H1 (cell line): ENCODE data around the gene CPT1A. TPM values are rescaled to one million over a fixed set of nuclear protein-coding genes. Genes with fewer than 3 reads are reported as not detected.

Source experiments
- CTCF ChIA-PET: fragments of 300-600 bp; sonication (Branson Sonifier 250); formaldehyde crosslinking; loops from one replicate; lab custom pipeline; 2021; ENCODE audit not compliant: partially characterized antibody; lab: Charles Lee
- POLR2A ChIA-PET: fragments of 300-600 bp; sonication (Branson Sonifier 250); formaldehyde crosslinking; loops from one replicate; lab custom pipeline; 2021; ENCODE audit warnings: inconsistent platforms; ENCODE audit not compliant: partially characterized antibody; lab: Charles Lee
- DNase-seq, 2 experiments: peaks; one replicate each; pipeline versions ENCODE4 v3.0.0 to v3.0.0-alpha.2; 2010 to 2022; ENCODE audit warnings: low spot score in 2 of 2, low read depth in 1 of 2, mixed read lengths in 1 of 2
- FAIRE-seq: peaks from 2 replicates; lab custom pipeline; 2011; peaks lifted over from hg19 to GRCh38; lab: Jason Lieb, UNC
- H2AFZ ChIP-seq: 2 replicates; pipeline ENCODE4 v1.8.1; 2012; ENCODE audit warnings: low read length, inconsistent platforms
- H2AK5ac ChIP-seq: 2 replicates; pipeline ENCODE4 v1.6.1; 2013; ENCODE audit warnings: low read depth, low read length
- H2BK120ac ChIP-seq: replicated peaks from 2 replicates; pipeline ENCODE3; 2013; ENCODE audit warnings: low read depth, low read length, inconsistent platforms
- H2BK12ac ChIP-seq: 2 replicates; pipeline ENCODE4 v1.6.1; 2013; ENCODE audit warnings: low read depth, low read length
- H2BK15ac ChIP-seq: 2 replicates; pipeline ENCODE4 v1.6.1; 2013; ENCODE audit warnings: low read length
- H2BK20ac ChIP-seq: 2 replicates; pipeline ENCODE4 v1.6.1; 2013; ENCODE audit warnings: low read length
- H2BK5ac ChIP-seq: 2 replicates; pipeline ENCODE4 v1.6.1; 2013; ENCODE audit warnings: low read depth, low read length
- H3K14ac ChIP-seq: 2 replicates; pipeline ENCODE4 v1.6.1; 2013; ENCODE audit warnings: inconsistent platforms; ENCODE audit not compliant: insufficient read length
- H3K18ac ChIP-seq: 2 replicates; pipeline ENCODE4 v1.6.1; 2013; ENCODE audit warnings: low read length; ENCODE audit errors: extremely low read depth
- H3K23ac ChIP-seq: 2 replicates; pipeline ENCODE4 v1.6.1; 2013; ENCODE audit warnings: inconsistent platforms; ENCODE audit not compliant: insufficient read length
- H3K23me2 ChIP-seq: 2 replicates; pipeline ENCODE4 v1.6.1; 2013; ENCODE audit warnings: low read depth, low read length
- H3K27ac ChIP-seq: 2 replicates; pipeline ENCODE4 v1.6.1; 2011; ENCODE audit warnings: low read depth, low read length, inconsistent platforms
- H3K27me3 ChIP-seq, 4 experiments: replicated peaks in 1 of 4; 1 replicate in 1 of 4; 2 replicates in 3 of 4; pipeline versions ENCODE4 v1.6.1 to v1.8.1; 2011 to 2013; ENCODE audit warnings: low read length in 3 of 4, mild to moderate bottlenecking in 3 of 4, inconsistent platforms in 2 of 4, mixed read lengths in 2 of 4, moderate library complexity in 1 of 4; ENCODE audit not compliant: control insufficient read depth in 3 of 4, insufficient read depth in 3 of 4; ENCODE audit errors: extremely low read depth in 1 of 4
- H3K36me3 ChIP-seq, 4 experiments: 2 replicates each; pipeline versions ENCODE4 v1.6.1 to v1.8.1; 2011 to 2013; ENCODE audit warnings: mild to moderate bottlenecking in 4 of 4, low read length in 3 of 4, moderate library complexity in 2 of 4, control low read depth in 1 of 4, inconsistent platforms in 1 of 4; ENCODE audit not compliant: insufficient read depth in 4 of 4, control insufficient read depth in 2 of 4
- H3K4ac ChIP-seq: replicated peaks from 2 replicates; pipeline ENCODE3; 2013; ENCODE audit warnings: low read length, low read depth, mixed read lengths, inconsistent platforms; ENCODE audit not compliant: insufficient read length
- H3K4me1 ChIP-seq, 4 experiments: replicated peaks in 1 of 4; 1 replicate in 1 of 4; 2 replicates in 3 of 4; pipeline versions ENCODE4 v1.6.1 to v1.8.1; 2011 to 2013; ENCODE audit warnings: low read length in 3 of 4, inconsistent platforms in 2 of 4, mixed read lengths in 1 of 4; ENCODE audit not compliant: insufficient read depth in 4 of 4, control insufficient read depth in 3 of 4
- H3K4me2 ChIP-seq, 2 experiments: 2 replicates each; pipeline versions ENCODE4 v1.6.1 to v1.8.1; 2011 to 2013; ENCODE audit warnings: low read depth in 2 of 2, low read length in 2 of 2, control low read depth in 1 of 2, inconsistent platforms in 1 of 2, mild to moderate bottlenecking in 1 of 2; ENCODE audit not compliant: insufficient read depth in 1 of 2
- H3K4me3 ChIP-seq, 4 experiments: fragments of 200-600, 300-600 bp in 1 of 4; sonication (generic), shearing (Covaris generic), sonication (Bioruptor Twin) in 1 of 4; 2 replicates each; pipeline versions ENCODE4 v1.5.1 to v1.8.1; 2011 to 2016; ENCODE audit warnings: low read length in 4 of 4, low read depth in 3 of 4, control low read depth in 2 of 4, inconsistent platforms in 2 of 4, mild to moderate bottlenecking in 2 of 4, mixed read lengths in 1 of 4, moderate library complexity in 1 of 4; ENCODE audit not compliant: insufficient read depth in 2 of 4; ENCODE audit errors: extremely low read depth in 1 of 4
- H3K56ac ChIP-seq: replicated peaks from 2 replicates; pipeline ENCODE3; 2013; ENCODE audit warnings: low read depth, mild to moderate bottlenecking, mixed read lengths, low read length, inconsistent platforms; ENCODE audit not compliant: insufficient read length
- H3K79me1 ChIP-seq: 2 replicates; pipeline ENCODE4 v1.6.1; 2013; ENCODE audit warnings: low read depth, low read length, control low read depth
- H3K79me2 ChIP-seq, 2 experiments: 2 replicates each; pipeline versions ENCODE4 v1.6.1 to v1.8.1; 2012 to 2013; ENCODE audit warnings: low read length in 2 of 2, mild to moderate bottlenecking in 2 of 2, inconsistent platforms in 1 of 2; ENCODE audit not compliant: insufficient read depth in 2 of 2, control insufficient read depth in 1 of 2
- H3K9ac ChIP-seq, 4 experiments: replicated peaks in 1 of 4; 1 replicate in 1 of 4; 2 replicates in 3 of 4; pipeline versions ENCODE4 v1.6.1 to v1.8.1; 2011 to 2013; ENCODE audit warnings: low read depth in 3 of 4, low read length in 3 of 4, control low read depth in 2 of 4, mild to moderate bottlenecking in 2 of 4, moderate library complexity in 2 of 4, inconsistent platforms in 1 of 4; ENCODE audit errors: extremely low read depth in 1 of 4
- H3K9me3 ChIP-seq, 2 experiments: 2 replicates each; pipeline versions ENCODE4 v1.6.1 to v1.8.1; 2012 to 2013; ENCODE audit warnings: mild to moderate bottlenecking in 2 of 2, moderate library complexity in 2 of 2, control low read depth in 1 of 2, inconsistent platforms in 1 of 2, low read depth in 1 of 2, low read length in 1 of 2, mixed read lengths in 1 of 2; ENCODE audit not compliant: insufficient read depth in 2 of 2
- H4K20me1 ChIP-seq, 2 experiments: replicated peaks in 1 of 2; 2 replicates each; pipeline versions ENCODE3 to v1.8.1; 2011 to 2013; ENCODE audit warnings: inconsistent platforms in 2 of 2, low read length in 2 of 2, mild to moderate bottlenecking in 1 of 2; ENCODE audit not compliant: insufficient read depth in 2 of 2, control insufficient read depth in 1 of 2
- H4K5ac ChIP-seq: 2 replicates; pipeline ENCODE4 v1.6.1; 2013; ENCODE audit warnings: low read length, low read depth, mixed read lengths, inconsistent platforms; ENCODE audit not compliant: insufficient read length
- H4K8ac ChIP-seq: 2 replicates; pipeline ENCODE4 v1.8.0; 2013; ENCODE audit warnings: mild to moderate bottlenecking, moderate library complexity, low read length, inconsistent platforms; ENCODE audit not compliant: insufficient read depth; ENCODE audit errors: extremely low read depth
- H4K91ac ChIP-seq: replicated peaks from 2 replicates; pipeline ENCODE3; 2013; ENCODE audit warnings: low read length, mixed read lengths, inconsistent platforms; ENCODE audit not compliant: insufficient read length
- EP300 ChIP-seq, 2 experiments: IDR thresholded peaks; 1 replicate in 1 of 2; 2 replicates in 1 of 2; pipeline ENCODE4 v1.6.1; 2011 to 2012; ENCODE audit warnings: low read depth in 2 of 2, low read length in 2 of 2, mild to moderate bottlenecking in 2 of 2, borderline replicate concordance in 1 of 2, inconsistent platforms in 1 of 2, moderate library complexity in 1 of 2
- FOSL1 ChIP-seq: IDR thresholded peaks from 2 replicates; pipeline ENCODE4 v1.6.1; 2011; ENCODE audit warnings: mild to moderate bottlenecking, low read depth, low read length, moderate library complexity; ENCODE audit not compliant: insufficient read depth
- GABPA ChIP-seq: IDR thresholded peaks from 2 replicates; pipeline ENCODE4 v1.6.1; 2011; ENCODE audit warnings: mild to moderate bottlenecking, low read length, moderate library complexity, borderline replicate concordance; ENCODE audit not compliant: insufficient read depth
- NANOG ChIP-seq: IDR thresholded peaks from 2 replicates; pipeline ENCODE4 v1.6.1; 2011; ENCODE audit warnings: low read length, low read depth, mild to moderate bottlenecking, inconsistent platforms; ENCODE audit not compliant: insufficient read depth, poor library complexity, severe bottlenecking
- POLR2AphosphoS5 ChIP-seq: IDR thresholded peaks from 2 replicates; pipeline ENCODE4 v1.6.1; 2011; ENCODE audit warnings: low read depth, low read length
- WGBS, 2 experiments: shearing (Covaris generic) in 1 of 2; methylation state at CpG; one replicate each; pipeline versions ENCODE4 v1.1.6 to v1.1.7; 2013 to 2015; ENCODE audit warnings: low lambda C conversion rate in 2 of 2, mixed read lengths in 2 of 2, inconsistent platforms in 1 of 2, low coverage in 1 of 2, missing lambda C conversion rate in 1 of 2; ENCODE audit not compliant: insufficient replicate concordance in 2 of 2, insufficient coverage in 1 of 2, insufficient read length in 1 of 2; ENCODE audit errors: extremely low coverage in 1 of 2, missing lambda C conversion rate in 1 of 2; 5-methylcytosine and 5-hydroxymethylcytosine counted together
- polyA plus RNA-seq, 7 experiments: library from polyadenylated mRNA; depleted of rRNA in 3 of 7; stranded (reverse) in 5 of 7; unstranded in 2 of 7; fragments of >200 nt in 5 of 7; fragments of 200-250 nt in 2 of 7; gene quantifications; 1 replicate in 5 of 7; 2 replicates in 1 of 7; 4 replicates in 1 of 7; pipeline versions ENCODE4 v1.2.1 to v1.2.3, GENCODE V29; 2011 to 2013; ENCODE audit warnings: missing spikeins in 2 of 7, mixed read lengths in 2 of 7
- total RNA-seq: library from RNA; stranded (reverse); fragmentation: NEBNext Ultra II Directional; extraction: Animal tissue kit (Norgen Biotek cat#: 25700); gene quantifications from 2 replicates; pipeline ENCODE4 v1.2.1, GENCODE V29; 2021

CPT1A gene
- total and polyA plus RNA-seq, 2 of the 8 experiments (the other 6 are each of a cell fraction or from before 2014, with no cell fraction given), result 2.9 to 12.2 TPM

- no peak overlapping the region for H2AK5ac ChIP-seq
- H3K4me3 ChIP-seq, result no peak overlapping the region
- no peak overlapping the region for H3K4me2 ChIP-seq
- H3K79me1 ChIP-seq, result 0 out of 2 replicates have a peak, but pooled peaks cover 3% of the 10 kb centered on the region
- H4K5ac ChIP-seq, result no peak overlapping the region
- no peaks in the 10 kb centered on the region for H3K79me2 ChIP-seq
- H3K9me3 ChIP-seq, result no peaks in the 10 kb centered on the region
- H3K9ac ChIP-seq, result no peak overlapping the region
- H3K23ac ChIP-seq, result no peak overlapping the region
- no peak overlapping the region for H2BK5ac ChIP-seq
- H4K8ac ChIP-seq, result no peak overlapping the region
- DNase-seq (no peak), FAIRE-seq (no peak)
- no peaks in the 10 kb centered on the region for H3K4me1 ChIP-seq
- H2AFZ ChIP-seq, result no peak overlapping the region
- no peak overlapping the region for H3K14ac ChIP-seq
- H3K56ac ChIP-seq, result no peak overlapping the region
- no peak overlapping the region for H2BK120ac ChIP-seq
- no peaks in the 10 kb centered on the region for H3K27me3 ChIP-seq
- H3K36me3 ChIP-seq, result peaks cover 3 to 29% (median 14%) of the 10 kb centered on the region in 4 experiments; a peak in 7 of 8 replicates
- H3K18ac ChIP-seq, result no peak overlapping the region
- H2BK12ac ChIP-seq, result no peak overlapping the region
- H4K91ac ChIP-seq, result no peak overlapping the region
- POLR2A ChIA-PET, result interaction anchor here (1.1 to 6.1 kb wide), 6 partner anchors 9 to 92 kb away, joined by 3 to 32 read pairs (median 5); no protein-coding TSS in a partner anchor
- 97% methylated on average over 6 of the region's 6 CpGs; no CpG with 5 or more reads in 1 of the 2 experiments for WGBS, 2 experiments
- no peak overlapping the region for H2BK20ac ChIP-seq
- H4K20me1 ChIP-seq, result peaks cover 2% of the 10 kb centered on the region in 2 experiments
- CTCF ChIA-PET, result interaction anchor here (0.6 to 1.4 kb wide), 5 partner anchors 9 to 124 kb away, joined by 3 read pairs; no protein-coding TSS in a partner anchor
- no peaks in the 10 kb centered on the region for H3K23me2 ChIP-seq
- H3K4ac ChIP-seq, result no peak overlapping the region
- H2BK15ac ChIP-seq, result no peak overlapping the region
- no peak overlapping the region for H3K27ac ChIP-seq
- TF ChIP-seq EP300 (IDR thresholded peaks at IDR 0.05; ENCODE audit: borderline replicate concordance in 1 of 2, low read depth in 2 of 2, low read length in 2 of 2), result no peak
- no peak for TF ChIP-seq NANOG
- no peak for TF ChIP-seq POLR2AphosphoS5
- no peak for TF ChIP-seq GABPA
- no peak for TF ChIP-seq FOSL1
These were observed 106.6 kb downstream of the CPT1A start for GRCh38 chr11:68735125-68735524.
